Nucleus accumbens (tissue), 56 donors: ENCODE data around the gene RBM24.

Experiments
- DNase-seq, 56 donors: peaks; one replicate each; lab custom pipeline; 2025; lab: John Stamatoyannopoulos, UW

The RBM24 gene

GRCh38 chr6:17281100-17281496 lies at the start of gene RBM24:
Gene RBM24, plus strand, starts transcription at chr6:17281361. Its CDS starts 221 bp downstream, at chr6:17281582.
- DNase-seq, result peak in 28 of 56 donors; percentile 4 to 53 (median 20)

GRCh38 chr6:17233531-17233930 lies 47.6 kb upstream of the RBM24 start:
- DNase-seq, result no peak

- no peak for DNase-seq
Measured at GRCh38 chr6:17237246-17237645, 43.9 kb upstream of the RBM24 start.

GRCh38 chr6:17239260-17239659 lies 41.9 kb upstream of the RBM24 start:
- no peak for DNase-seq

GRCh38 chr6:17240803-17241500 lies 40.2 kb upstream of the RBM24 start:
- no peak for DNase-seq

- DNase-seq, result no peak
Measured at GRCh38 chr6:17242087-17242486, 39.1 kb upstream of the RBM24 start.

GRCh38 chr6:17250237-17250636 lies 30.9 kb upstream of the RBM24 start:
- no peak for DNase-seq

GRCh38 chr6:17251953-17252352 lies 29.2 kb upstream of the RBM24 start:
- no peak for DNase-seq

- no peak for DNase-seq
Measured at GRCh38 chr6:17258749-17259148, 22.4 kb upstream of the RBM24 start.

GRCh38 chr6:17265570-17265969 lies 15.6 kb upstream of the RBM24 start:
- DNase-seq, result no peak

GRCh38 chr6:17267566-17267965 lies 13.6 kb upstream of the RBM24 start:
- DNase-seq, result no peak

GRCh38 chr6:17268114-17268513 lies 13.0 kb upstream of the RBM24 start:
- DNase-seq, result no peak

GRCh38 chr6:17269840-17270239 lies 11.3 kb upstream of the RBM24 start:
- no peak for DNase-seq

GRCh38 chr6:17271628-17272027 lies 9.5 kb upstream of the RBM24 start:
- no peak for DNase-seq

- DNase-seq, result no peak
Measured at GRCh38 chr6:17276766-17277165, 4.4 kb upstream of the RBM24 start.

GRCh38 chr6:17277256-17277655 lies 3.9 kb upstream of the RBM24 start:
- no peak for DNase-seq

- peak in 1 of 56 donors; percentile 9 for DNase-seq
Measured at GRCh38 chr6:17278289-17279063, 2.7 kb upstream of the RBM24 start.

GRCh38 chr6:17280138-17280537 lies 1.0 kb upstream of the RBM24 start:
- DNase-seq, result no peak

- peak in 22 of 56 donors; percentile 8 to 48 (median 19) for DNase-seq
Measured at GRCh38 chr6:17280552-17281090, 540 bp upstream of the RBM24 start.

- DNase-seq, result peak in 12 of 56 donors; percentile 3 to 39 (median 10)
Measured at GRCh38 chr6:17281497-17282481, 628 bp downstream of the RBM24 start.
